GM21528 (cell line): Measurements from ENCODE around the gene LHFPL3.
"Not testable (repeated sequence)": the region's sequence is repeated elsewhere in the genome, so short reads cannot be mapped to it uniquely, and the experiment has no call there.

ENCODE experiments used
- ATAC-seq: cut with Tn5 transposase; IDR thresholded peaks from one replicate; pipeline ENCODE4 v1.9.1; 2021; ENCODE audit warnings: mild to moderate bottlenecking, moderate library complexity; ENCODE audit not compliant: unreplicated experiment, low FRiP score

The LHFPL3 gene

DNA sequence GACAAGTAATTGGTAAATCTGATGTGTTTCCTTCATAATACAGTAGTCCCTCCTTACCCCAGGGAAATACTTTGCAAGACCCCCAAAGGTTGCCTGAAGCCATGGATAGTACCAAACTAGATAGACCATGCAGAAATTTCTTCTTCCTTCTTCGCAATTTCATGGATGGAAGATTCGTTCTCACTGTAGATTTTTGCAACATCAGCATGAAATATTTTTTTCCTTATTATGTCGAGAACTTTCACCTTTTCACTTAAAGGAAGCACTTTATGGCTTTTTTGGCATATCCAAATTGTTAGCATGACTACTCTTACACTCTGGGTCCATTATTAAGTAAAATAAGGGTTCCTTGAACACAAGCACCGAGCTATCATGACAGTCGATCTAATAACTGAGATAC lies 333.2 kb downstream of the LHFPL3 start:
- no peak for ATAC-seq

DNA sequence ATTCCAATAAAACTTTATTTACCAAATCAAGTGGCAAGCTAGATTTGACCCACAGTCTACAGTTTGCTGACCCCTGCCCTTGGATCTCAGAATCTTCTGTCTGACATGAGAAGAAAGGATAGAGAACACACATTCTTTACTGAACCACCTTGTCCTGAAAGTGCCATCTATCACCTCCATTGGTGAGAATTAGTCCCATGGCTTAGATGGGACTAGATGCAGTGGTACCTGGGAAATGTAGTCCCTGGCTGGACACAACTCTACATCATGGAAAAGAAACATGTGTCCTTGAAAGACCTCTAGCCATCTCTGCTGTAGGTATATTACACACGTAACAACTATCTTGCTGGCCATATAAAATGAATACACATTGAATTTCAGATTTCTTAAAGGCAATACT lies 336.2 kb downstream of the LHFPL3 start:
- no peak for ATAC-seq

DNA sequence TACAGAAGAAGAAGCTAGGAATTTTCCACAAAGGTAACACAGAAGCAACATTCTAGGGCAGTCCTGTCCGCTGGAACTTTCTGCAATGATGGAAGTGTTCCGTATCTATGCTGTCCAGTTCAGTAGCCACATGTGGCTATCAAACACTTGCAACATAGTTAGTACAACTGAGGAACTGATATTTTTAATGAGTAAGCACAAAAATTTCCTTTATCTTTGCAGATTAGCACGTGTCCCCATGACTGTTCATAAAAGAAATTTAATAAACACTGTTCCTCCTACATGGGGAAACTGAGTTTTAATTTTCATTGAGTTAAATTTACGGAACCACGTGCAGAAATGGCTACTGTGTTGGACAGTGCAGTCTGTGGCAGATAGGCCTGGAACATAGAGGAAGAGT lies 349.2 kb downstream of the LHFPL3 start:
- no peak for ATAC-seq

DNA sequence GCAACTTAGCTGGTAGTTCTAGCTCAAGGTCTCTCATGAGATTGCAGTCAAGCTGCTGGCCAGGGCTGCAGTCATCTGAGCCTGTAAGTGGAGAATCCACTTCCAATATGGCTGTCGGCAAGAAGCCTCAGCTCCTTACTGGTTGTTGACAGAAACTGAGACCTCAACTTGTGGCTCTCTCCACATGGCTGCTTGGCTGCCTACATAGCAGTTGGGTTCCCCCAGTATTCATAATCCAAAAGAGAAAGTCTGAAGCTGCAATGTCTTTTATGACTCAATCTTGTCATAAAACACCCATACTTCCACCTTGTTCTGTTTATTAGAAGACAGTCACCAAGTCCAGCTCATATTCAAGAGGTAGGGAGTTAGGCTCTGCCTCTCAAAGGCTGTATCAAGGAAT lies 350.7 kb downstream of the LHFPL3 start:
- no peak for ATAC-seq

DNA sequence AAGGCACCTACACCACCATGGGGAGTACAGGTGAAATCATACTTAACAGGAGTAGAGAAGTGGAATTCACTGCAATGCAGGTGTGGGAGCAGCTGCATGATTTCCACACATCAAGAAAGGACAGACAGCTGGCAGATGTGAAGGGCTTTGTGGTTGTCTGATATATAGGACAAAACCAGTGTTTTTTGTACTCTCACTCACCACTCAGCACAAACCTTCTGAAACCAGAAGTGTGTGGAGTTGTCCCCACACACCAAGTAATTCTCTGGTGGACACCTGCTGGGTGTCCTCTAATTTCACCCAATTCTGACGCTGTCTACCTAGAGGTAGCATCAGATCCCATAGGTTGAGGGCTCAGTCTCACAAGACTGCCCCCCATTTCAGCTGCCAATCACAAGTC lies 357.9 kb downstream of the LHFPL3 start:
- ATAC-seq: no peak

DNA sequence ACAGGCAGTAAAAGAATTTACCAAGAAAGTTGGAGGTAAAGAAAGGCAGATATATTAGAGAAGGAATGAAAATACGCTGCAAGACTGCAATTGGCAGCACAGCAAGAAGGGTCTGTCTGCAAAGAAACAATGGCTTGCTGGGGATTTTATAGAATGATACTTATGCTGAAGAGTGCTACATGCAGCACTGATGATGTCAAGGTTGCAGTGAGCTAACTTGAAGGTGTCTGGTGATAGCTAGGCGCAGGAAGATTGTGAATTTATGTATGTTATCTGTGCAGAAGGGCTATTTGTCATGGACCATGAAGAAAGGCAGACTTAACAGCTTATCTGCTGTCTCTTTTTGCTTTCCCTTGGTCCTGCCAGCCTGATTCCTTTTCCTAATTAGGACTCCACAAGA lies 366.3 kb downstream of the LHFPL3 start:
- ATAC-seq: no peak

DNA sequence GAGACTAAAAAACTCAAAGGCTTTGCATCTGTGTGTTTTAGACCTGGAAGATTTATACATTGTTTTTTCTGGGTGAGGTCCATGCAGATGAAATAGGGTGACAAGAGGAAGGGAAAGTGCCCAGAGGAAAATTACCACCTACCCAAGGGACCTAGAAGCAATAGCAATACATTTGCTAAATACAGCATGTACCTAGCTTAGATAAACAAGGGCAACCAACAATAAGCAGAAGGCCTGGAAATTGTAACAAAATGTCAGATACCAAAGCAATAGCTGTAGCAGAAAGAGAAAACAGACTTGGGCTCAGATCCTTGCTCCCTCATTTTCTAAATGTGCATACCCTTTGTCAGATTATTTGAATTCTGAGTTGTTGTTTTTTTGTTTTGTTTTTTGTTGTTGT lies 367.2 kb downstream of the LHFPL3 start:
- ATAC-seq: no peak

DNA sequence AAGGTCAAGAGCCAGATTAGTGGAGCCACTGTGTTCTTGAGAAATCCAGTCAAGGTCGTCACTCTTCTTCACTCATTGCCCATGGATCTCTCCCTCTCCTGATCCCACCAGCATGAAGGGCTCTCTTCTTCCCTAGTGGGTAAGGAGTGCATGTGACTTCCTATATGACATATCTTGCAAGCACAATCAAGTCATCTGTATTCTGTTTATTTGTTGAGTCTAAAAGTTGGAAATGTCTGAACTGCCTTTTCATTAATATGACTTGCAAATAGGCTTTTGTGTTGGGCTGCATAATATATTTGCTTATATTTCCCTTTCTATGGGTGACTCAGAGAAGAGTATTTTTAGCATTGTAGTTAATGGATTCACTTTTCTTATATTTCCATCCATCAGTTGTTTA lies 371.9 kb downstream of the LHFPL3 start:
- no peak for ATAC-seq

DNA sequence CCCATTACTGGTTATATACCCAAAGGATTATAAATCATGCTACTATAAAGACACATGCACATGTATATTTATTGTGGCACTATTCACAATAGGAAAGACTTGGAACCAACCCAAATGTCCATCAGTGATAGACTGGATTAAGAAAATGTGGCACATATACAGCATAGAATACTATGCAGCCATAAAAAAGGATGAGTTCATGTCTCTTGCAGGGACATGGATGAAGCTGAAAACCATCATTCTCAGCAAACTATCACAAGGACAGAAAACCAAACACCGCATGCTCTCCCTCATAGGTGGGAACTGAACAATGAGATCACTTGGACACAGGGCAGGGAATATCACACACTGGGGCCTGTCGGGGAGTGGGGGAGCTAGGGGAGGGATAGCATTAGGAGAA lies 392.6 kb downstream of the LHFPL3 start:
- not testable (repeated sequence) for ATAC-seq

DNA sequence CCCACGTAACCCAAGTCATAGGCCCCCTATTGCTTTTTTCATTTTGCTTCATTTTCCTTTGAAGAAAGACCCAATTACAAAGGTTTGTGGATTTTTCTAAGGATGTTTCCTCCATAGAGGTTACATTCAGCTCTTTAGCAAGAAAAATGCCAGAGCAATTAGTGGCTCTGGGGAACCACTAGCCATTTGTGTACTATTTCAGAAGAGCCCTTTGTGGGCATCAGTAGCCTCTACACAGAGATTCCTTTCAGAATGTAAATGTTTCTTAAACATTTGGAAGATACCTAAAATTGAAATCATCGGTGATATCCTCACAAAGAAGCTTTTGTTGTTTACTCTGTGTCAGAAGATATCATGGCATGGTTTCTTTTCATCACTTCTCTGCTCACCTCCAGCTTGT lies 394.6 kb downstream of the LHFPL3 start:
- no peak for ATAC-seq

DNA sequence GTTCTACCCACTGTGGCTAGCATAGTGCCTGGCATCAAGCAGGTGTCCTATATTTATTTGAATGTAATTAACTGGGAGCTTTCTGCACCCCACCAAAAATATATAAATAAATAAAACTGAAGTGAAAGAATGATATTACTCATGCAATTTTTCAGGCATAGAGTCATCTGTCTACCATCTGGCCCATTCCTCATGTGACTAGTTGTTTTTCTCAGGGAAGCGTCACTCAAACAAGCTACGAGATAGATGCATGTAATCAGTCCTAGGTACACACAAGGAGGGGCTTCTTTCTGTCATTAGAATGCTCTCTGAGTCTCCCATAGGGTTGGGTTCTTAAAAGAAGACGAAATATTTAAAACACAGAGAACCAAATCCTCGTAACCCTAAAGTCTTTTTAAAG lies 430.1 kb downstream of the LHFPL3 start:
- ATAC-seq: no peak

DNA sequence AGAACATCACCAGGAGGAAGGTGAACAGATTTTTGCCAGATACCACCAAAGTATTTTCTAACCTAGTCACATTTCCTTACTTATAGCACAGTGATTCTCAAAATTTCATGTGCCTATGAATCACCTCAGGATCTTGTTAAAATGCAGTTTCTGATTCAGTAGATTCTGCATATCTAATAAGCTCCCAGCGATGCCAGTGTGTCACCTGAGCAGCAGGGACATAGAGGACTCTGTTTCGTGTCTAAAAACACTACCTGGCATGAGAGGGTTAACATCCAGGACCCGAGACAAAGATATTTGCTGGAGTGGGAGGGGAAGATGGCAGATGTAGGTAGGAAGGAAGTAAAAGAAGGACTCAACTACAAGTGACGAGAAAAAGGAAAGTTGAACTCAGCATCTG lies 433.5 kb downstream of the LHFPL3 start:
- ATAC-seq: no peak

DNA sequence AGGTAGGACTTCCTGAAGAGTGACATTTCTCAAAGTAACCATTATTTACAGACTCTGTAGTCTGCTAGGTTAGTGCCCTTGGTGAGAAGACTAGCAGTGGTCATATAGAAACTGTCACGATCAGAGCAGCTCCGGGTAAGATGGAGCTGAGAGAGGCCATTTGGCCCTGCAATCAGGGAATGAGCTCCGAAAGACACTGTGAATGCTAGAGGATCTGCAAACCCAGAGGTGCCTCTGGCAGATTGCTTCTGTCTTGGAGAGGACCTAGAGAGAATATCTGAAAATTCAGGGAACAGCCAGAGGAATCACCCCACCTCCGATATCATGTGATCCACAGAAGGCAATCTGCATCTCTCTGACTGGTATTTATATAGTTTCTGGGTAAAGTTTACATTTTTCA lies 438.7 kb downstream of the LHFPL3 start:
- no peak for ATAC-seq

DNA sequence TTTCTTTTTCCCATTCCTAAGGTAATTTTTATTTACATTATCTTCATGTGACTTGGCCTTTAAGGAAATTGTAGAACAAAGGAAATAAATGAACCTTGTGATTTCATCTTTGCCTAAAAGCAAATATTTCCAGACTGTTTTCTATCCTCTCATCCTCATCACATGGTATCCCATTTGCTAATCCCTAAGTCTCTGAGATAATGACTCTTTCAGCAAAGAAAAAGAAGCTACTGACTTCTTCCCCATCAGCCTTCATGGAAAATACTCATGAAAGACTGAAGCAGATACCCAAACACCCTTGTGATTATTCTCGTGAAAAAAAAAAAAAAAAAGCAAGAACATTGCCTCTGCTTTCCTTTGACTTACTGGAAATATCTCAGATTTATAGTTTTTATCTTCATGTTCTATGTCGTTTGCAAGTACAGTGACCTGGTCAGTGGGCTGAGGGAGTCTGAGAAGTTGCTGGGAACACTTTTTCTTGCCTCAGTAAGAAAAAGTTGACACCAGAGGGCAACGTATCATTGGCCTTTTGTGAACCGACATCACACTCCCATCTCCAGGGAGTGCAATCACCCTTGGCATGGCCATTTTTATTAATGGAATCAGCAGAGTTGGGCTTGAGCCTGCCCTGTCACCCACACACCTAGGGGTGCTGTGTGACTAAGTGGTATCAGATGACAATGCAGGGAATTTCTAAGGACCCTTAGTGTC lies 439.6 kb downstream of the LHFPL3 start:
- ATAC-seq: no peak

DNA sequence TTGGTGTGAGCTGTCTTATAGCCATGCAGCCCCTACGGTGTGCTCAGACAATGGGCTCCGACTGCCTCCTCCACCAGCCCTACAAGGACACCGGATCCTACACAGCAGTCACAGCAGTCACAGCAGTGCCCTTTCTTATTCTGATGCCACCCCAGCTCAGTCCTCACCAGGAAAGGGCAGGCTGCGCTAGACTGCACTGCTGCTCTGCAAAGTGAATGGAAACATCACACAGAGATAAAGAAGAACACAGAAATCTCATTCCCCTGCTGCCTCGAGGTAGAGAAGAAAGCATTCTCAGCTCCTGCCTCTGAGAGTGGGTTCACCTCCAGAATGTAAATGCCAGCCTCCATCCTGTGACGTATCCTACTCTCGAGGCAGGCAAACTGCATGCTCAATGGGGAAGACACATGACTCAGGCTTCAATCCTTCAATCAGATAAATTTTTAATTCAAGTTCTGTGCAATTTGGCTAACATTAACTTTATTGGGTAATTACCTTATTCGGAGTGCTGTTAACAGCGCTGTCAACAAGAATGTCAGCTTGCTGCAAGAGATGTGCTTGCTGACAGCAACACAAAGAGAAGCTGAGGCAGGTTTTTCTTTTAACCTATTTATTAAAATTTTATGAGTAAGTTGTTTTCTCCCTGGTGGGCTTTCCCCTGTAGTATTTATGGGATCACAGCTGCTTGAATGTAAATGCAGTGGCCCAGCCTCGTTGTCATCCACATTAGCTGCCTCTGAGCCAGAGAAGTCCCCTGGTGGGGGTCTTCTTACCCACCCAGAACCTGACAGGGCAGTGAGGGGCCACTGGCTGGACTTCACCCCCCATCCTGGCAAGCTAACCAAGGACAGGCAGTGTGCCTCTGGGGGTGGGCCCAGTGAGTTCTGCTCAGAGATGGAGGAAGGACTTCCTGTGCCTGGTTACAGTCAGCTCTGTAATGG lies 444.3 kb downstream of the LHFPL3 start:
- ATAC-seq: no peak

DNA sequence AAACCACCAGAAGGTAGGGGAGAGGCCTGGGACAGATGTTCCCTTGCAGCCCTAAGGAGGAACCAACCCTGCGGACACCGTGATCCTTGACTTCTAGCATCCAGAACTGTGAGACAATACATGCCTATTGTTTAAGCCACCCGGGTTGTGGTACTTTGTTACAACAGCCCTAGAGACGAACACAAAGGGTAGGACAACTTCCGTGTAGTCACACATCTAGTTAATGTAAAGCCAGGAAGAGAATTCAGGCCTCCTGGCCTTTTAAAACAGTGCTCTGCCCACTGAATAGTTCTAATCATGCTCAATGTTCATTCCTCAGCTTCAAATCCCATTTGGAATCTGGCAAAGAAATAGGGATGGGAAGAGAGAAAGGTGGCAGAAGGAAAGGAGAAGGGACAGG lies 445.4 kb downstream of the LHFPL3 start:
- no peak for ATAC-seq

DNA sequence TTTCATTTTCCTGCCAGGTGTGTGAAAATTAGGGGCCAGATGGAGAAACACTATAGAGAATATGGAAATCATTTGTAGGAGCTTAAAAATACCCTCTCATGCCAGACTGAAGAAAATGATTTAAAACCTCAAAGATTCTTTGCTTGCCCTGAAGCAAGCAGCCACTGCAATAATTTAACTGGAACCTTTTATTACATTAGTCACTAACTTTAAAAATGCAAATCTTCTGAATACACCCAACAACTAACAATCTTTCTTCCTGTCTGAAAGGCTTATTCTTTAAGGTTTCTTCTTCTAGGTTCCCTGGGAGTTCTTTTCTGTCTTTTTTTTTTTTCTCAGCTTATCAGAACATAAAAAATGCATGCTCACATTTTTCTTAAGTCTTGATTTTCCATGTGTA lies 447.1 kb downstream of the LHFPL3 start:
- ATAC-seq: no peak

DNA sequence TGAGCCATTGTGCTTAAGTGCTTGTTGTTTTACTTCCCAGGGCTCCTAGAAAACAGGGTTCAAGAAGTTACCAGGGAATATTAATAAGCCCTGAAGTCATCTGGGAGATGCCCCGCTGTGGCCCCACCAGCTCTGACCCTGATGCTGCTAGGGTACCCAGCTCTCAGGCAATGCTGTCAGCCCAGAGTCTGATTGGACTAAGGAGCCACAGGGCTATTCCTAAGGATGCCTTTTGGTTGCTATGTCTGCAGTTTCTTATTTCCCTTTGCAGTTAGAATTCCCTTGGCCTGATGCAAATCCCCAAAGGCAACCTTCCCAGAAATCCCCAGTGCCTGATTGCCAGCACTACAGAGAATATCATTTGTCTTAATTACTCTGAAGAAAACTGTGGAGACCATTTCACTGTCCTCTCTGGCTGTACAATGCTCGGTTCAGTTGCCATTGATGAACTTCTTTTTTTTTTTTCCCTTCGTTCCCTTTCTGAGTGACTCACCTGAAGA lies 448.9 kb downstream of the LHFPL3 start:
- no peak for ATAC-seq

DNA sequence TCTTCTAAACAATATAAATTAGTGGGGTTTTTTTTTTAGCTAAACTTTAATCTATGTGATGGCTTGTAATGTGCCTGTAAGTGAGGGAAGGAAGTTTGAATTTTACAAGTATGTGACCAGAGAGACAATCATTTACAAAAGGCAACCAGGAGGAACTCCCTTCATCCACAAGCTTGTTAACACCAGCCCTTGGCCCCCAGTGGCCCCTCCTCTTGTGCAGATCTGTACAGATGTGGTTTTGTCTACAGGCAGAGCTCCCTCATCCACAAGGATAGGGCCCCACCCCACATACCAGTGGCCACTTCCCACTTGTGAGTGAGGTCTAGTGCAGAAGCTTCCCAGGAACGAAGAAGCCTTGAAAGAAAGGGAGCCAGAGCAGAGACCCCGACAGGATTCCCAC lies 451.5 kb downstream of the LHFPL3 start:
- ATAC-seq: no peak

DNA sequence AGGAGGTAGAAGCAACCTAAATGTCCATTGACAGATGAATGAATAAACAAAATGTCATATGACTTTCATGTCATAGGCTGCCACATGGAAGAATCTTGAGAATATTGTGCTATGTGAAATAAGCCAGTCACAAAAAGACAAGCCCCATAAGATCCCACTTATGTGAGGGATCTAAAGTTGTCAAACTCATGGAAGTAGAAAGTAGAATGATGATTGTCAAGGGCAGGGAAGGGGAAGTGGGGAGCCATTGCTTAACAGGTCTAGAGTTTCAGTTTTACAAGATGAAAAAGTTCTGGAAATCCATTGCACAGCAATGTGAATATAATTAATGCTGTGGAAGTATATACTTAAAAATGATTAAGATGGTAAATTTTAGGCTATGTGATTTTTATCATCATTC lies 456.3 kb downstream of the LHFPL3 start:
- ATAC-seq: no peak

DNA sequence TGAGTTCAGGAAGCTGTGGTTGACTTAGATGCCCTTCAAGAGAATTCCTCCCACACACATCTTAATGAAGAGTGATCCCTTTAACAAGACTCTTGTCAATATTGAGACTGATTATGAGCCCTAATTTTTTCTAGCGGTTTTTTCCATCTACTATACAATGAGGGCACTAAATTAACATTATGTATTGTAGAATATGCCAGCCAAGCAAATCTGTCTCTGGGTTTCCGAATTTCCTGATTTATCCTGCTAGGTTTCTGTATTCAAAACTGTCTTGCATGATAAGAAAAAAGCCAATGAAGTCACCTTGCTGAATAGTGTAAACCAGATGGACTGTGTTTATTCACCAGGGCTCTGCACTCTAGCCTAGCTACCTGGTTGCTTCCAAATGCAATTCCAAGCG lies 461.4 kb downstream of the LHFPL3 start:
- no peak for ATAC-seq

DNA sequence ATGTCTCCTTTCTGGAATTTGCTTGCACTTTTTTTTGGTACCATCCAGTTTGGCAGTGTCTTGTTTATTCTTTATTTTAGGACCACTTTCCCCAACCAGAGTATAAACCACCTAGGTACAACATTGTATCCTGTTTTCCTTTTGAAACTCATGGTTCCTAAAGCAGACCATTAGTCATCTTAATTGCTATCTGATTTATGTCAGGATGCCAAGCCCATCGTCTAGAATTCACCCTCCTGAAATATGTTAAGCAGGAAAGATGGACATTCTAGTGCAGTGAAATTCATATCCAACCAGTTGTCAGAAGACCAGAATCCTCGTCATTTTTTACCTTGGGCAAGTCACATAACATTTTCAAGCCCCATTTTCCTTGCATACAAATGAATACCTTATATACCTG lies 462.0 kb downstream of the LHFPL3 start:
- no peak for ATAC-seq
